ENCODE data around the gene MACROD2.
"Not testable (repeated sequence)": the region's sequence is repeated elsewhere in the genome, so short reads cannot be mapped to it uniquely, and the experiment has no call there.

The MACROD2 gene

GRCh38 chr20:15195378-15195777 lies 1200.1 kb downstream of the MACROD2 start:
- Histone ChIP-seq H3K27me3 (ENCODE audit: control insufficient read depth, insufficient read depth, low read length) (no peaks in the 10 kb centered on the region), H3K79me2 (no peaks in the 10 kb centered on the region), H3K4me2 (ENCODE audit: low read length) (no peak overlapping the region), H3K4me3 (ENCODE audit: low read depth, low read length) (no peak overlapping the region), H3K36me3 (ENCODE audit: control insufficient read depth, insufficient read depth, low read length) (no peaks in the 10 kb centered on the region), H3K9me3 (ENCODE audit: control insufficient read depth, low read length) (no peaks in the 10 kb centered on the region), H3K27ac (no peak overlapping the region), H2AFZ (no peak overlapping the region), H3K9ac (no peak overlapping the region), H3K4me1 (no peaks in the 10 kb centered on the region)
- TF ChIP-seq, protein P1, sequence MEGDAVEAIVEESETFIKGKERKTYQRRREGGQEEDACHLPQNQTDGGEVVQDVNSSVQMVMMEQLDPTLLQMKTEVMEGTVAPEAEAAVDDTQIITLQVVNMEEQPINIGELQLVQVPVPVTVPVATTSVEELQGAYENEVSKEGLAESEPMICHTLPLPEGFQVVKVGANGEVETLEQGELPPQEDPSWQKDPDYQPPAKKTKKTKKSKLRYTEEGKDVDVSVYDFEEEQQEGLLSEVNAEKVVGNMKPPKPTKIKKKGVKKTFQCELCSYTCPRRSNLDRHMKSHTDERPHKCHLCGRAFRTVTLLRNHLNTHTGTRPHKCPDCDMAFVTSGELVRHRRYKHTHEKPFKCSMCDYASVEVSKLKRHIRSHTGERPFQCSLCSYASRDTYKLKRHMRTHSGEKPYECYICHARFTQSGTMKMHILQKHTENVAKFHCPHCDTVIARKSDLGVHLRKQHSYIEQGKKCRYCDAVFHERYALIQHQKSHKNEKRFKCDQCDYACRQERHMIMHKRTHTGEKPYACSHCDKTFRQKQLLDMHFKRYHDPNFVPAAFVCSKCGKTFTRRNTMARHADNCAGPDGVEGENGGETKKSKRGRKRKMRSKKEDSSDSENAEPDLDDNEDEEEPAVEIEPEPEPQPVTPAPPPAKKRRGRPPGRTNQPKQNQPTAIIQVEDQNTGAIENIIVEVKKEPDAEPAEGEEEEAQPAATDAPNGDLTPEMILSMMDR (IDR thresholded peaks at IDR 0.05) = no peak

- Histone ChIP-seq H3K4me2 (ENCODE audit: low read length) (no peak overlapping the region), H3K4me1 (no peaks in the 10 kb centered on the region), H3K79me2 (no peaks in the 10 kb centered on the region), H3K36me3 (ENCODE audit: control insufficient read depth, insufficient read depth, low read length) (no peaks in the 10 kb centered on the region), H3K27me3 (ENCODE audit: control insufficient read depth, insufficient read depth, low read length) (no peaks in the 10 kb centered on the region), H3K27ac (no peak overlapping the region), H2AFZ (no peak overlapping the region), H3K9me3 (ENCODE audit: control insufficient read depth, low read length) (no peaks in the 10 kb centered on the region), H3K9ac (no peak overlapping the region), H3K4me3 (ENCODE audit: low read depth, low read length) (no peak overlapping the region)
- TF ChIP-seq, protein P1 (IDR thresholded peaks at IDR 0.05) = no peak
Measured at GRCh38 chr20:15196547-15197255, 1201.4 kb downstream of the MACROD2 start.

- H3K27me3 ChIP-seq (ENCODE audit: control insufficient read depth, insufficient read depth, low read length); H3K4me1 ChIP-seq; H3K4me3 ChIP-seq (ENCODE audit: low read depth, low read length); H3K9ac ChIP-seq; H3K9me3 ChIP-seq (ENCODE audit: control insufficient read depth, low read length); H3K36me3 ChIP-seq (ENCODE audit: control insufficient read depth, insufficient read depth, low read length); H3K79me2 ChIP-seq; H3K27ac ChIP-seq; H3K4me2 ChIP-seq (ENCODE audit: low read length); H2AFZ ChIP-seq: not testable (repeated sequence)
Measured at GRCh38 chr20:15198017-15198416, 1202.7 kb downstream of the MACROD2 start.

GRCh38 chr20:15199698-15200097 lies 1204.4 kb downstream of the MACROD2 start:
- no peak overlapping the region for H3K4me2 ChIP-seq (ENCODE audit: low read length)
- no peaks in the 10 kb centered on the region for H3K79me2 ChIP-seq
- no peak overlapping the region for H3K9ac ChIP-seq
- H2AFZ ChIP-seq = no peak overlapping the region
- H3K4me3 ChIP-seq (ENCODE audit: low read depth, low read length) = no peak overlapping the region
- no peaks in the 10 kb centered on the region for H3K9me3 ChIP-seq (ENCODE audit: control insufficient read depth, low read length)
- H3K36me3 ChIP-seq (ENCODE audit: control insufficient read depth, insufficient read depth, low read length) = no peaks in the 10 kb centered on the region
- no peak overlapping the region for H3K27ac ChIP-seq
- no peaks in the 10 kb centered on the region for H3K4me1 ChIP-seq
- no peaks in the 10 kb centered on the region for H3K27me3 ChIP-seq (ENCODE audit: control insufficient read depth, insufficient read depth, low read length)
- TF ChIP-seq, protein P1 (IDR thresholded peaks at IDR 0.05) = no peak

GRCh38 chr20:15200147-15200565 lies 1204.8 kb downstream of the MACROD2 start:
- no peak overlapping the region for H3K9ac ChIP-seq
- TF ChIP-seq, protein P1 (IDR thresholded peaks at IDR 0.05) = no peak
- no peaks in the 10 kb centered on the region for H3K36me3 ChIP-seq (ENCODE audit: control insufficient read depth, insufficient read depth, low read length)
- no peaks in the 10 kb centered on the region for H3K27me3 ChIP-seq (ENCODE audit: control insufficient read depth, insufficient read depth, low read length)
- no peak overlapping the region for H3K4me2 ChIP-seq (ENCODE audit: low read length)
- no peaks in the 10 kb centered on the region for H3K9me3 ChIP-seq (ENCODE audit: control insufficient read depth, low read length)
- H2AFZ ChIP-seq = no peak overlapping the region
- no peaks in the 10 kb centered on the region for H3K79me2 ChIP-seq
- H3K4me1 ChIP-seq = no peaks in the 10 kb centered on the region
- H3K27ac ChIP-seq = no peak overlapping the region
- no peak overlapping the region for H3K4me3 ChIP-seq (ENCODE audit: low read depth, low read length)

All from parathyroid adenoma (tissue), 2 donors.